Muscle of back (tissue), 11 donors: ENCODE measurements around the gene RFTN1. TPM values are rescaled to one million over a fixed set of nuclear protein-coding genes. Genes with fewer than 3 reads are reported as not detected.
"Not testable (repeated sequence)": the region's sequence is repeated elsewhere in the genome, so short reads cannot be mapped to it uniquely, and the experiment has no call there.

Experiments used
- DNase-seq, 3 donors: peaks; one replicate each; pipeline versions ENCODE4 v3.0.0 to v3.0.0-alpha.2; 2013
- polyA plus RNA-seq, 10 donors: library from polyadenylated mRNA; unstranded; fragments of 120-200 nt; gene quantifications; one replicate each; pipeline ENCODE4 v1.2.1, GENCODE V29; 2013; ENCODE audit not compliant: insufficient read length in 10 of 10

The RFTN1 gene
- polyA plus RNA-seq, 10 donors, result 11.3 to 19.7 (median 16.1) TPM

GRCh38 chr3:16332904-16333426 lies 180.5 kb downstream of the RFTN1 start:
- peak in 1 of 3 donors; percentile 41 for DNase-seq

- no peak for DNase-seq
Measured at GRCh38 chr3:16331319-16331883, 182.1 kb downstream of the RFTN1 start.

- no peak for DNase-seq
Measured at GRCh38 chr3:16330351-16330750, 183.1 kb downstream of the RFTN1 start.

GRCh38 chr3:16329826-16330129 lies 183.7 kb downstream of the RFTN1 start:
- DNase-seq, result no peak

- DNase-seq, result no peak
Measured at GRCh38 chr3:16329036-16329825, 184.3 kb downstream of the RFTN1 start.

GRCh38 chr3:16328124-16328523 lies 185.4 kb downstream of the RFTN1 start:
- no peak for DNase-seq

GRCh38 chr3:16326724-16327349 lies 186.7 kb downstream of the RFTN1 start:
- DNase-seq, result no peak

GRCh38 chr3:16325850-16326249 lies 187.6 kb downstream of the RFTN1 start:
- no peak for DNase-seq

- DNase-seq, result no peak
Measured at GRCh38 chr3:16323737-16324136, 189.8 kb downstream of the RFTN1 start.

- DNase-seq, result no peak
Measured at GRCh38 chr3:16322189-16322588, 191.3 kb downstream of the RFTN1 start.

- no peak for DNase-seq
Measured at GRCh38 chr3:16320711-16321110, 192.8 kb downstream of the RFTN1 start.

GRCh38 chr3:16319723-16320122 lies 193.8 kb downstream of the RFTN1 start:
- DNase-seq, result no peak

- DNase-seq, result no peak
Measured at GRCh38 chr3:16319307-16319706, 194.2 kb downstream of the RFTN1 start.

- peak in 1 of 3 donors; percentile 12 for DNase-seq
Measured at GRCh38 chr3:16318176-16318575, 195.3 kb downstream of the RFTN1 start.

- no peak for DNase-seq
Measured at GRCh38 chr3:16317561-16317945, 195.9 kb downstream of the RFTN1 start.

GRCh38 chr3:16316847-16317560 lies 196.5 kb downstream of the RFTN1 start:
- no peak for DNase-seq

GRCh38 chr3:16316396-16316795 lies 197.1 kb downstream of the RFTN1 start:
- DNase-seq, result no peak

- no peak for DNase-seq
Measured at GRCh38 chr3:16315623-16316022, 197.9 kb downstream of the RFTN1 start.

GRCh38 chr3:16313886-16314645 lies 199.4 kb downstream of the RFTN1 start:
- DNase-seq, result no peak

- no peak for DNase-seq
Measured at GRCh38 chr3:16311960-16312451, 201.5 kb downstream of the RFTN1 start.

GRCh38 chr3:16310486-16310885 lies 203.0 kb downstream of the RFTN1 start:
- not testable (repeated sequence) for DNase-seq
